Superior temporal gyrus (tissue), 1 donor: ENCODE measurements around the gene FSTL4.
"Not testable (repeated sequence)": the region's sequence is repeated elsewhere in the genome, so short reads cannot be mapped to it uniquely, and the experiment has no call there.

ENCODE experiments used
- DNase-seq: peaks from one replicate; pipeline ENCODE4 v3.0.0-alpha.2; 2016; ENCODE audit errors: extremely low spot score

Gene FSTL4

GRCh38 chr5:133227897-133228296 lies 384.4 kb downstream of the FSTL4 start:
- DNase-seq = no peak

DNA sequence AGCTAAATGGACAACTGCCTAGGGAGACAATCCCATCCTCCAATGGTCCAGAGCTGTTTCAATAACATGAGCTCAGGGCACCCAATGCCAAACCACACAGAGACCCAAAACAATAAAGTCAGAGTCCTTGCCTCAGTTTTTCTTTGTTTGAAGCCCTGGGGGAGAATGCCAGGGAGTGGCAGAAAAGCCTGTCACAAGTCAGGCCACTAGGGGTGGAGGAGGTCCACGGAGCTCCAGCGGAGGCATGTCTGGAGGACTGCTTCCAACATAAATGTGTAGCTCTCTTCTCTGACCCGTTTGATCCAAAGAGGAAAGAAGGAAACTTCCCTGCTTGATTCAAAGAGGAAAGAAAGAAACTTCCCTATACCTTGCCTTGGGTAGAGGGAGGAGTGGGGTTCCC lies 385.3 kb downstream of the FSTL4 start:
- DNase-seq = no peak

GRCh38 chr5:133226186-133226585 lies 386.2 kb downstream of the FSTL4 start:
- no peak for DNase-seq

DNA sequence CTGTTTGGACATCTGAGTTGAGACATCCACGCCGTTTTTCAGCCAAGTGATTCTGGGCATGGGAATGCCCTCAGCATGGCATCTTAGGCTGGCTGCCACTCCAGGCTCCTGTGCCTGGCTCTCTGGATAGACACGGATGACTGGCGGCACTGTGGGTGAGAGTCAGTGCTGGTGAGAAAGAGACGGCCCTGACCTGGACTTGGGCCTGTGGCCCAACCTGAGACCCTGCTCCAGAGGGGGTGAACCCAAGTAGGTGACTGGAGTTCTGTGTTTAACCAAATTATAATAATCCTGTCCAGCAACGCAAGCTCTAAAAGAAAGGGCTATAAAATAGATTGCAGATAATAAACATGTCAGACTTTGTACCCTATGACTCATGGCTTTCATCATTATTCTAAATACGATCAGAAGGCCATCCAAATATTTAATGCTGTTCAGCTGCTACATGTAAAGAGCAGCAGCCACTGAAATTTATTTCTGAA lies 386.6 kb downstream of the FSTL4 start:
- DNase-seq = no peak

DNA sequence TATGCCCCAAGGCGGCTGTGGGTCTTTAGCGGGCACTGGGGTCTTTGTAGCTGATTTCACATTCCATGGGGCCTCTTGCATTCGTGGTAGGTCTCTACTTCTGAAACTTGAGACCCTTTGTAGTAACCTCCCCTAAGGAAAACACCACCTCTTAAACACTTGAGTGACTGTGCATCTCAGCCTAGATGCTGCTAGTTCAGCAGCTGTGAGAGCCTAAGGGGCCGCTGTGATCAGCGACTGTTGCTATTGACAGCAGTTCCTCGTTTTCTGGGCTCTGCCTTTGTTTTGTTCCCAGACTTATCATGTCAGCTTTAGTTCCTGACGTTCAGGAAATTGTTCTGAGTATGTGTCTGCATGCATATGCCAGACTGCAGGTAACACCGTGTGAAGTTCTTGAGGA lies 389.4 kb downstream of the FSTL4 start:
- DNase-seq = no peak

- DNase-seq = no peak
Measured at GRCh38 chr5:133222521-133222920, 389.8 kb downstream of the FSTL4 start.

DNA sequence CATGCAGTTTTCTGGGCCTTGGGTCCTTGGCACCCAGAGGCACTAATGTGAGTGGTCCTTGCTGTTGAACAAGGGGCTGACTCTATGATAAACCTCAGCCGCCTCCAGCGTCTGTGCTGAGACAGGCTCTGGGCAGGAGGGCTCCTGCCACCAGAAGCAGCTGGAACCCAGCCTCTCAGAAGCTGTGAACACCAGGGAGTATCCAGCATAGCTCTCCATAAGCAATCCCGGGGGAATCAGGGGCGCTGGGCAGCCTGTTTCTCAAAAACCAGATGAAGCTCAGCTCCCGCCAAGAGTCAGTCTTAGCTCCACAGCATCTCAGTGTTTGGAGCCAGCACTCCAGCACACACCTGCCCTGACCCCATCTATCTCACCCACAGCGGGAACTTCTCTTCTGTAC lies 390.3 kb downstream of the FSTL4 start:
- no peak for DNase-seq

DNA sequence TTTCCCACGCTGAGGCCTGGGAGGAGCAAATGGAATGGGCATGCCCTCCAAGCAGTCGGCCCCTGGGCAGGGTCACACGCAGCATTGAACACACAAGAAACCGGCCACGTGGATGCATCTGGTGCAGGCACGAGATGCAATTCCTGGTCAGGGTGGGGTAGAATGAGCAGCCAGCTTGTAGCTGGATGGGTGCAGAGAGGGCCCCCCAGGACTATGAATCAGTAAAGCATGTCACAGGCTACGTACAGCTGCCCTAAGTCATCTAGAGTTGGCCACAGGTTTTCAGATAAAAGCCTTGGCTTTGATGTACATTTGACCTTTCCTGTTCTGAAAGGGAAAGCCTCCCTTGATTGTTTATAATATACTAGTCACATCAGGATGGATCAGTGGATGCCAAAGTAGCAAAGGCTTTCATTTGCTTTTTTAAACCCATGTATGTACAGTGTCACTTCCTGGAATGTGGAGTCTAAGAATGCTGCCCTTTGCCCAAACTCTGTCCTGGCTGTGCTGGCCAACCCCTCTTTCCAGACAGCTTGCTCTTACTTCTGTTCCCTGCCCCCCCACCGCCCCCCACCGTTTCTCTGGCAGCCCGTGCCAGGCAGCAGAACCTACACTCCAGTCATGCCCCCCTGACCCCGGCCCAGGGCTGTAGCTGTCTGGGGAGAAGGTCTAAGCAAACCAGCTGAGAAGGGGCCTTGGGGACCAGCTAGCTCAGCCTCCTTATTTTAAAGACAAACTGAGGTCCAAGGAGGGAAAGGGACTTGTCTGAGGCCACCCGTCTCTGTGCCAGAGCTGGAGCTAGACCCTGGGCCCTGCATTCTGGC lies 391.3 kb downstream of the FSTL4 start:
- no peak for DNase-seq

- DNase-seq = no peak
Measured at GRCh38 chr5:133219296-133219695, 393.0 kb downstream of the FSTL4 start.

DNA sequence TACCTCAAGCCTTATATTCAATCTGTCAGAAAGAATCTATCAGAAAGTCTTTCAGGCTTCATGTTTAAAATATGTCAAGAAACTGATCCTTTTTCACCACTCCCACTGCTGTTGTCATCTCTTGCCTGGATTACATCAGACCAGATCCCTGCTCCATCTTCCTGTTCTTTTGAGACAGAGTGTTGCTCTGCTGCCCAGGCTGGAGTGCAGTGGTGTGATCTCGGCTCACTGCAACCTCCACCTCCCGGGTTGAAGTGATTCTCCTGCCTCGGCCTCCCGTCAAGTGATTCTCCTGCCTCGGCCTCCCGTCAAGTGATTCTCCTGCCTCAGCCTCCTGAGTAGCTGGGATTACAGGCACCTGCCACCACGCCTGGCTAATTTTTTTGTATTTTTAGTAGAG lies 396.2 kb downstream of the FSTL4 start:
- not testable (repeated sequence) for DNase-seq

GRCh38 chr5:133214153-133214820 lies 398.1 kb downstream of the FSTL4 start:
- no peak for DNase-seq

GRCh38 chr5:133205649-133206048 lies 406.7 kb downstream of the FSTL4 start:
- DNase-seq = no peak

- no peak for DNase-seq
Measured at GRCh38 chr5:133205204-133205603, 407.1 kb downstream of the FSTL4 start.

DNA sequence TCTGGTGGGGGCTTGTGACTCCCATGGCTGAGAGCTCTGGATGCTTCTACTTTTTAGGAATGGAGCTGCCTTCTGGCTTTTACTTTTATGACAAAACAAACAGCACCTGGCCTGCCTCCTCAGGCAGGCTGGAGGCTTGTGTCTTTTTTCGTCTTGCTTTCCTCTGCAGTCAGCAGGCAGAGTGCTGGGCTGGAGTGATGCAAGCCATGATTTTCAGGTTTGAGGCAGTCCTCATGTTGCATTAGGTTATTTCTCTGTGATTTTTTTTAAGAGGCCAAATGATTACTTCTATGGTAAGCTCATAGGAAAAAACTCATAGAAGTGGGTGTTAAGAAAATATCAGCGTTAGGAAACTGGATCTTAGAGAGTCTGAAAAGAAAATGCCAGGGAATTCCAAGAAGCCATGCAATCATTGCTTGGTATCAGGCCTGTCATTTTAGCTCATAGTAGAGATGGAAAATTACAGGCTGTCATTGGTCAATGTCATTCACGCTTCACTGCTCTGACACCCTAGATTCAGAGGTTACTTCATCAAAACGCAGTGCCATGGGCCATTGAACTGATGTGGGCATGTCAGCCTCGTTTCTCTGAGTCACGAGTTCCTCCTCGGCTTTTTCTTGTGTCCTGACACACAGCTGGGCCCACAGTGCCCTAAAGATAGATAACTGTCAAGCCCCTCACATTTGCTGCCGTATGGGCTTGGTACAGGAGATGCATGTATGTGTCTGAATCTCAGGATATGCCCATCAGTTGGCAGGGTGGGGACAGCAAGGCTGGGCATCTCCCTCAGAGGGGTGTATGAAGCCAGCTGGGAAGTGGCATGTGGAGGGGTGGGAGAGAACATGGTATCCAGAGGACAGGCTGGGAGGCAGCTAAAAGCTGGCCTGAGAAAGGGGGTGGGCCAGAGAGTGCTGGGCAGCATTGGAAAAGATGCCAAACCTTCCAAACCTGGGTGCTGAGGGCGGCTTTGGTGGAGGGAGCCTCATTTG lies 408.7 kb downstream of the FSTL4 start:
- no peak for DNase-seq

GRCh38 chr5:133202066-133202665 lies 410.2 kb downstream of the FSTL4 start:
- no peak for DNase-seq

DNA sequence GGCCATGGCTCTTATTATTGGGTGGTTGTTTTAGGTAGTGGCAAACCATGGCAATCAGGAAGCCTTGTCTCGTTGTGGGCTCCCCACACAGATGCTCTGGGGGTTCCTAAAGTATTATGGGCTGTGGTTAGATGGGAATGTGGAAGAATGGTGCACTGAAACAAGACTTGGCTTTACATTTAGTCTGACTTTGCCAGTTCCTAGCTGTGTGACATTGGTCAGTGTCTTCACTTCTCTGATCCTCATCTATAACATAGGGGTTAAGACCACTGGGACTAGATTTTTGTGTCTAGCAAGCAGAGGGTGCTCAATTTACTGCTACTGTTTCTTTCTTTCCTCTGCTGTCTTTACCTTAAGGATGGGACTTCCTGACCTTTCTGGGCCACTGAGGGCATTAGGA lies 411.0 kb downstream of the FSTL4 start:
- no peak for DNase-seq

- DNase-seq = no peak
Measured at GRCh38 chr5:133200256-133200655, 412.1 kb downstream of the FSTL4 start.

GRCh38 chr5:133199417-133200178 lies 412.7 kb downstream of the FSTL4 start:
- DNase-seq = no peak

DNA sequence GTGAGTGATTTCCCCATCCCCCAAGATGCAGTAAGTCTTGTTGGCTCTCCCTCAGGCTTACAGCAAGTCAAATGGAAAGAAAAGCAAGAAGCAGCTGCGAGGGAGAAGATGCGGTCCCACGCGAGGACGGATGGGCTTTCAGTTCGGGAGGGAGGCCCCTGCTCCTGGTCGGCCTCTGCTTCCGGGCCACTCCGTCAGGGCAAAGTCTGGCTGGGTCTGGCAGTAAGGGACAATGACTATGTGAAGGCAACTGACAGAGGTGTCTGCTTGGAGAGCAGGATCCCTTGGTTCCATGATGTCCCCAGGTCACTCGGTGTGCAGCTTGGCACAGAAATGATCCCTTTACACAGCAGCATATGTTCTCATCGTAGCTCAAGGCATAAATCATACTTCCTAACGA lies 413.8 kb downstream of the FSTL4 start:
- DNase-seq = no peak

- no peak for DNase-seq
Measured at GRCh38 chr5:133196441-133197085, 415.8 kb downstream of the FSTL4 start.
